ENCODE measurements around the gene NPB. TPM values are rescaled to one million over a fixed set of nuclear protein-coding genes. Genes with fewer than 3 reads are reported as not detected.

Gene NPB
- polyA plus RNA-seq, 1 of the 3 experiments (the other 2 are of a cell fraction), result 2.4 TPM

GRCh38 chr17:81904600-81905423 lies 2.8 kb downstream of the NPB start:
- CTCF ChIA-PET, result interaction anchor here (1.2 kb wide), 1 partner anchor 55 kb away, joined by 3 read pairs; no protein-coding TSS in a partner anchor
- H3K27me3 ChIP-seq (ENCODE audit: insufficient read depth), result no peaks in the 10 kb centered on the region

More at GRCh38 chr17:81904600-81905423, 2.8 kb downstream of the NPB start:
- no peak for DNase-seq
- H3K27ac ChIP-seq (ENCODE audit: low read depth in 2 of 2, low read length in 1 of 2), result no peak overlapping the region
- H3K4me3 ChIP-seq (ENCODE audit: low read depth in 2 of 2, low read length in 1 of 2), result no peak overlapping the region
- POLR2A ChIA-PET, result interaction anchor here (0.6 kb wide), 1 partner anchor 193 kb away, joined by 3 read pairs; no protein-coding TSS in a partner anchor
- H2AFZ ChIP-seq (ENCODE audit: low read depth), result no peak overlapping the region
- H3K4me1 ChIP-seq (ENCODE audit: control insufficient read depth in 1 of 2, insufficient read depth in 2 of 2, low read depth in 1 of 2, low read length in 1 of 2), result peaks cover 0 to 10% of the 10 kb centered on the region in 2 experiments; a peak in 1 of 4 replicates
- H4K20me1 ChIP-seq (ENCODE audit: insufficient read depth), result no peaks in the 10 kb centered on the region
- H3K4me2 ChIP-seq, result no peak overlapping the region
- WGBS (ENCODE audit: low lambda C conversion rate), result 92% methylated on average over 25 of the region's 28 CpGs
- no peaks in the 10 kb centered on the region for H3K9me2 ChIP-seq
- no peaks in the 10 kb centered on the region for H3K79me2 ChIP-seq (ENCODE audit: insufficient read depth)
- TF ChIP-seq RXRA (IDR thresholded peaks at IDR 0.05; ENCODE audit: borderline replicate concordance, low read depth), result no peak
- TF ChIP-seq GABPA (IDR thresholded peaks at IDR 0.05; ENCODE audit: low read depth), result no peak
- TF ChIP-seq, protein P1, sequence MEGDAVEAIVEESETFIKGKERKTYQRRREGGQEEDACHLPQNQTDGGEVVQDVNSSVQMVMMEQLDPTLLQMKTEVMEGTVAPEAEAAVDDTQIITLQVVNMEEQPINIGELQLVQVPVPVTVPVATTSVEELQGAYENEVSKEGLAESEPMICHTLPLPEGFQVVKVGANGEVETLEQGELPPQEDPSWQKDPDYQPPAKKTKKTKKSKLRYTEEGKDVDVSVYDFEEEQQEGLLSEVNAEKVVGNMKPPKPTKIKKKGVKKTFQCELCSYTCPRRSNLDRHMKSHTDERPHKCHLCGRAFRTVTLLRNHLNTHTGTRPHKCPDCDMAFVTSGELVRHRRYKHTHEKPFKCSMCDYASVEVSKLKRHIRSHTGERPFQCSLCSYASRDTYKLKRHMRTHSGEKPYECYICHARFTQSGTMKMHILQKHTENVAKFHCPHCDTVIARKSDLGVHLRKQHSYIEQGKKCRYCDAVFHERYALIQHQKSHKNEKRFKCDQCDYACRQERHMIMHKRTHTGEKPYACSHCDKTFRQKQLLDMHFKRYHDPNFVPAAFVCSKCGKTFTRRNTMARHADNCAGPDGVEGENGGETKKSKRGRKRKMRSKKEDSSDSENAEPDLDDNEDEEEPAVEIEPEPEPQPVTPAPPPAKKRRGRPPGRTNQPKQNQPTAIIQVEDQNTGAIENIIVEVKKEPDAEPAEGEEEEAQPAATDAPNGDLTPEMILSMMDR (IDR thresholded peaks at IDR 0.05), result no peak
- TF ChIP-seq, protein P2, sequence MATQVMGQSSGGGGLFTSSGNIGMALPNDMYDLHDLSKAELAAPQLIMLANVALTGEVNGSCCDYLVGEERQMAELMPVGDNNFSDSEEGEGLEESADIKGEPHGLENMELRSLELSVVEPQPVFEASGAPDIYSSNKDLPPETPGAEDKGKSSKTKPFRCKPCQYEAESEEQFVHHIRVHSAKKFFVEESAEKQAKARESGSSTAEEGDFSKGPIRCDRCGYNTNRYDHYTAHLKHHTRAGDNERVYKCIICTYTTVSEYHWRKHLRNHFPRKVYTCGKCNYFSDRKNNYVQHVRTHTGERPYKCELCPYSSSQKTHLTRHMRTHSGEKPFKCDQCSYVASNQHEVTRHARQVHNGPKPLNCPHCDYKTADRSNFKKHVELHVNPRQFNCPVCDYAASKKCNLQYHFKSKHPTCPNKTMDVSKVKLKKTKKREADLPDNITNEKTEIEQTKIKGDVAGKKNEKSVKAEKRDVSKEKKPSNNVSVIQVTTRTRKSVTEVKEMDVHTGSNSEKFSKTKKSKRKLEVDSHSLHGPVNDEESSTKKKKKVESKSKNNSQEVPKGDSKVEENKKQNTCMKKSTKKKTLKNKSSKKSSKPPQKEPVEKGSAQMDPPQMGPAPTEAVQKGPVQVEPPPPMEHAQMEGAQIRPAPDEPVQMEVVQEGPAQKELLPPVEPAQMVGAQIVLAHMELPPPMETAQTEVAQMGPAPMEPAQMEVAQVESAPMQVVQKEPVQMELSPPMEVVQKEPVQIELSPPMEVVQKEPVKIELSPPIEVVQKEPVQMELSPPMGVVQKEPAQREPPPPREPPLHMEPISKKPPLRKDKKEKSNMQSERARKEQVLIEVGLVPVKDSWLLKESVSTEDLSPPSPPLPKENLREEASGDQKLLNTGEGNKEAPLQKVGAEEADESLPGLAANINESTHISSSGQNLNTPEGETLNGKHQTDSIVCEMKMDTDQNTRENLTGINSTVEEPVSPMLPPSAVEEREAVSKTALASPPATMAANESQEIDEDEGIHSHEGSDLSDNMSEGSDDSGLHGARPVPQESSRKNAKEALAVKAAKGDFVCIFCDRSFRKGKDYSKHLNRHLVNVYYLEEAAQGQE (IDR thresholded peaks at IDR 0.05; ENCODE audit: low read depth, low read length), result no peak
- no peak for TF ChIP-seq EP300 (IDR thresholded peaks at IDR 0.05; ENCODE audit: borderline replicate concordance in 1 of 2, low read depth in 1 of 2, low read length in 1 of 2)
- TF ChIP-seq EZH2phosphoT487 (IDR thresholded peaks at IDR 0.05; ENCODE audit: borderline replicate concordance, low read depth), result no peak
- TF ChIP-seq RFX5 (IDR thresholded peaks at IDR 0.05; ENCODE audit: low read length), result no peak
- TF ChIP-seq, protein P3, sequence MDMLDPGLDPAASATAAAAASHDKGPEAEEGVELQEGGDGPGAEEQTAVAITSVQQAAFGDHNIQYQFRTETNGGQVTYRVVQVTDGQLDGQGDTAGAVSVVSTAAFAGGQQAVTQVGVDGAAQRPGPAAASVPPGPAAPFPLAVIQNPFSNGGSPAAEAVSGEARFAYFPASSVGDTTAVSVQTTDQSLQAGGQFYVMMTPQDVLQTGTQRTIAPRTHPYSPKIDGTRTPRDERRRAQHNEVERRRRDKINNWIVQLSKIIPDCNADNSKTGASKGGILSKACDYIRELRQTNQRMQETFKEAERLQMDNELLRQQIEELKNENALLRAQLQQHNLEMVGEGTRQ (IDR thresholded peaks at IDR 0.05; ENCODE audit: borderline replicate concordance, low read depth, low read length), result no peak
- H3F3A ChIP-seq (replicated peaks; ENCODE audit: insufficient read depth), result peaks cover 12% of the 10 kb centered on the region
- H3K9ac ChIP-seq, result no peak overlapping the region
- peaks cover 6 to 57% of the 10 kb centered on the region in 2 experiments for H3K36me3 ChIP-seq (replicated peaks in 1 of 2; ENCODE audit: control insufficient read depth in 1 of 2, insufficient read depth in 2 of 2, low read length in 1 of 2)
- H3K9me3 ChIP-seq, result no peaks in the 10 kb centered on the region
